ENCODE results near the gene EPB41. TPM values are rescaled to one million over a fixed set of nuclear protein-coding genes. Genes with fewer than 3 reads are reported as not detected.

The EPB41 gene
- total RNA-seq, 1 experiment from 2014 or later = 41.7 TPM

DNA sequence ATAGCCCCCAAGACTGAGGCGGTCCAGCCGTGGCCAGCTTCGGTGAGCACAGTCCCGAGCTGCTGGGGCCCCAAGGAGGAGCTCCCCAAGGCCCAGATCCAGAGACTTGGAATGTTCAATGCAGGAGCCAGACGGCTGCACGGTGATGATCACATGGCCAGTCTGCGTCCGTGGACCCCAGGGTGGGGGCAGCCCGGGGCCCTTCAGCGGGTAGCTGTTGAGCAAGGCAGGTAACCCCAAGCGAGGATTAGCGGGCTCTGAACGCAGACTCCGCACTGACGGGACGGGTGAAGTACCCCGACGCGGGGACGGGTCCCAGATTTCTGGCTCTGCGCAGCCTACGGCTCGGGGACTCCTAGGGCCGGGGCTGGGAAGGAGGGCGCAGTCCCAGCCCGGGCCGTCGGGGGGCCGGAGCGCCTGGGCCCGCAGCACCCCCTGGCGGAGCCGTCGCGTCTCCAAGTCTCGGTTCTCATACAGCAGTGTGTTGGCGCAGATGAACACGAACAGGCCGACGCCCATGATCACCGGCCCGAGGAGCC lies 206.6 kb downstream of the EPB41 start:
- TF ChIP-seq YY1 (IDR thresholded peaks at IDR 0.05; ENCODE audit: extremely low read depth, insufficient replicate concordance, low read depth, low read length) (peak; percentile 9), ZNF274 (IDR thresholded peaks at IDR 0.05; ENCODE audit: low read depth, low read length) (no peak), TCF7L2 (IDR thresholded peaks at IDR 0.05; ENCODE audit: borderline replicate concordance, extremely low read depth, insufficient read depth, insufficient read length) (peak; percentile 7)
- TF ChIP-seq, protein P1, sequence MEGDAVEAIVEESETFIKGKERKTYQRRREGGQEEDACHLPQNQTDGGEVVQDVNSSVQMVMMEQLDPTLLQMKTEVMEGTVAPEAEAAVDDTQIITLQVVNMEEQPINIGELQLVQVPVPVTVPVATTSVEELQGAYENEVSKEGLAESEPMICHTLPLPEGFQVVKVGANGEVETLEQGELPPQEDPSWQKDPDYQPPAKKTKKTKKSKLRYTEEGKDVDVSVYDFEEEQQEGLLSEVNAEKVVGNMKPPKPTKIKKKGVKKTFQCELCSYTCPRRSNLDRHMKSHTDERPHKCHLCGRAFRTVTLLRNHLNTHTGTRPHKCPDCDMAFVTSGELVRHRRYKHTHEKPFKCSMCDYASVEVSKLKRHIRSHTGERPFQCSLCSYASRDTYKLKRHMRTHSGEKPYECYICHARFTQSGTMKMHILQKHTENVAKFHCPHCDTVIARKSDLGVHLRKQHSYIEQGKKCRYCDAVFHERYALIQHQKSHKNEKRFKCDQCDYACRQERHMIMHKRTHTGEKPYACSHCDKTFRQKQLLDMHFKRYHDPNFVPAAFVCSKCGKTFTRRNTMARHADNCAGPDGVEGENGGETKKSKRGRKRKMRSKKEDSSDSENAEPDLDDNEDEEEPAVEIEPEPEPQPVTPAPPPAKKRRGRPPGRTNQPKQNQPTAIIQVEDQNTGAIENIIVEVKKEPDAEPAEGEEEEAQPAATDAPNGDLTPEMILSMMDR (IDR thresholded peaks at IDR 0.05 in 2 of 3, conservative IDR thresholded peaks at IDR 0.05 in 1 of 3; ENCODE audit: borderline replicate concordance in 1 of 3, insufficient read depth in 1 of 3, low read depth in 2 of 3, low read length in 2 of 3) = peak in 2 of 3 experiments; percentile 85 to 89; a peak in 4 of 6 replicates
- Histone ChIP-seq H2AFZ (ENCODE audit: low read depth, low read length, poor library complexity, severe bottlenecking) (no peak overlapping the region), H3K4me3 (replicated peaks in 1 of 2; ENCODE audit: low read depth in 1 of 2, low read length in 2 of 2) (peak overlapping the region; percentile 79 to 96), H3K27me3 (ENCODE audit: insufficient read depth, low read length) (no peaks in the 10 kb centered on the region), H4K20me1 (ENCODE audit: insufficient read depth) (no peaks in the 10 kb centered on the region), H3K36me3 (ENCODE audit: control insufficient read depth in 1 of 2, insufficient read depth in 2 of 2, low read length in 2 of 2) (no peaks in the 10 kb centered on the region), H3K79me2 (ENCODE audit: insufficient read depth, low read length) (peaks cover 27% of the 10 kb centered on the region), H3K27ac (ENCODE audit: low read depth, low read length) (peak overlapping the region; percentile 93; the same call in 1 of the 2 replicates), H3K9me2 (ENCODE audit: insufficient read depth) (no peaks in the 10 kb centered on the region), H3K4me2 (ENCODE audit: low read length) (peak overlapping the region; percentile 99), H3K4me1 (ENCODE audit: control insufficient read depth in 1 of 2, insufficient read depth in 2 of 2, low read length in 2 of 2) (peaks cover 2 to 11% of the 10 kb centered on the region in 2 experiments; a peak in 2 of 4 replicates), H3K9ac (ENCODE audit: low read length) (peak overlapping the region; percentile 97), H3K9me3 (ENCODE audit: control insufficient read depth in 1 of 2, insufficient read depth in 1 of 2, low read depth in 1 of 2, low read length in 2 of 2) (no peaks in the 10 kb centered on the region)
- no TSS peak for BruUV-seq (replicated peaks)
- DNase-seq (ENCODE audit: low read depth, low spot score) (peak; percentile 60), ATAC-seq (peak; percentile 65)
- ChIA-PET RAD21 (ENCODE audit: low non-redundant PET in 1 of 2, low total read pairs in 2 of 2, uncharacterized antibody in 2 of 2, unreplicated experiment in 2 of 2) (interaction anchor here in 1 of 2 experiments (1.7 kb wide), 1 partner anchor 61 kb away, joined by 3 read pairs; the partner anchor contains the start of gene SRSF4), POLR2A (no interaction called here), CTCF (interaction anchor here (1.0 to 2.7 kb wide), 6 partner anchors 8 to 239 kb away, joined by 4 to 9 read pairs (median 6); partner anchors contain the start of gene SRSF4)
- intact Hi-C loops (cut with micrococcal nuclease) = loop anchor here (1.0 kb wide), 1 partner anchor 239 kb away; no protein-coding TSS in a partner anchor
